Spinal cord (tissue), 10 donors: ENCODE data around the gene SMIM7. TPM values are rescaled to one million over a fixed set of nuclear protein-coding genes. Genes with fewer than 3 reads are reported as not detected.

ENCODE experiments used
- DNase-seq, 6 donors: peaks; one replicate each; pipeline versions ENCODE4 v3.0.0 to v3.0.0-alpha.2; 2013 to 2015; ENCODE audit warnings: low spot score in 6 of 6, low read depth in 4 of 6
- H3K27ac ChIP-seq: one replicate; pipeline ENCODE4 v1.5.1; 2013; ENCODE audit warnings: low read depth, low read length, control low read depth
- H3K27me3 ChIP-seq: one replicate; pipeline ENCODE4 v1.6.1; 2013; ENCODE audit warnings: low read length; ENCODE audit not compliant: control insufficient read depth, insufficient read depth
- H3K36me3 ChIP-seq: one replicate; pipeline ENCODE4 v1.6.1; 2013; ENCODE audit warnings: low read length; ENCODE audit not compliant: control insufficient read depth, insufficient read depth
- H3K4me1 ChIP-seq: one replicate; pipeline ENCODE4 v1.6.1; 2013; ENCODE audit warnings: low read length; ENCODE audit not compliant: control insufficient read depth, insufficient read depth
- H3K4me3 ChIP-seq: one replicate; pipeline ENCODE4 v1.5.1; 2013; ENCODE audit warnings: low read depth, low read length, control low read depth
- H3K9me3 ChIP-seq: one replicate; pipeline ENCODE4 v1.6.1; 2013; ENCODE audit warnings: low read length; ENCODE audit not compliant: control insufficient read depth, insufficient read depth
- WGBS: methylation state at CpG from one replicate; pipeline ENCODE4 v1.1.5; 2013; ENCODE audit warnings: missing lambda C conversion rate; ENCODE audit not compliant: insufficient coverage; 5-methylcytosine and 5-hydroxymethylcytosine counted together
- polyA plus RNA-seq, 2 donors: library from polyadenylated mRNA; unstranded; fragments of 120-200 nt; gene quantifications; one replicate each; pipeline ENCODE4 v1.2.1, GENCODE V29; 2013; ENCODE audit not compliant: insufficient read length in 2 of 2
- total RNA-seq, 2 donors: library from RNA; depleted of rRNA in 1 of 2; stranded (reverse); fragments of 120-200 nt in 1 of 2; fragments of >200 nt in 1 of 2; gene quantifications; one replicate each; pipeline versions ENCODE4 v1.2.3 to v1.2.4, GENCODE V29; 2013 to 2014
- donor health status: healthy.

Gene SMIM7
- total and polyA plus RNA-seq, 4 donors = 70.9 to 127 (median 104) TPM

GRCh38 chr19:16619457-16619856 lies 40.5 kb downstream of the SMIM7 start:
- H3K27me3 ChIP-seq = no peaks in the 10 kb centered on the region
- 58% methylated on average over 5 of the region's 7 CpGs for WGBS
- no peak for DNase-seq
- no peaks in the 10 kb centered on the region for H3K9me3 ChIP-seq
- H3K4me3 ChIP-seq = no peak overlapping the region
- no peak overlapping the region for H3K27ac ChIP-seq
- peaks cover 17% of the 10 kb centered on the region for H3K4me1 ChIP-seq
- peaks cover 7% of the 10 kb centered on the region for H3K36me3 ChIP-seq

- H3K4me1 ChIP-seq = peaks cover 17% of the 10 kb centered on the region
- H3K27ac ChIP-seq = no peak overlapping the region
- 87% methylated on average over 7 of the region's 7 CpGs for WGBS
- no peak for DNase-seq
- peaks cover 3% of the 10 kb centered on the region for H3K36me3 ChIP-seq
- no peaks in the 10 kb centered on the region for H3K9me3 ChIP-seq
- no peak overlapping the region for H3K4me3 ChIP-seq
- H3K27me3 ChIP-seq = no peaks in the 10 kb centered on the region
Observed at GRCh38 chr19:16618248-16618647, 41.7 kb downstream of the SMIM7 start.

- H3K27ac ChIP-seq = no peak overlapping the region
- no peaks in the 10 kb centered on the region for H3K27me3 ChIP-seq
- no peak overlapping the region for H3K4me3 ChIP-seq
- H3K36me3 ChIP-seq = peaks cover 3% of the 10 kb centered on the region
- no CpG with 5 or more reads among the region's 1 CpG for WGBS
- H3K9me3 ChIP-seq = no peaks in the 10 kb centered on the region
- peaks cover 17% of the 10 kb centered on the region for H3K4me1 ChIP-seq
- no peak for DNase-seq
Observed at GRCh38 chr19:16615808-16616207, 44.1 kb downstream of the SMIM7 start.

GRCh38 chr19:16614941-16615340 lies 45.0 kb downstream of the SMIM7 start:
- Histone ChIP-seq H3K36me3 (peaks cover 3% of the 10 kb centered on the region), H3K4me3 (no peak overlapping the region), H3K9me3 (no peaks in the 10 kb centered on the region), H3K27ac (no peak overlapping the region), H3K27me3 (no peaks in the 10 kb centered on the region), H3K4me1 (peaks cover 12% of the 10 kb centered on the region)
- DNase-seq = no peak
- 43% methylated on average over 2 of the region's 2 CpGs for WGBS

GRCh38 chr19:16613841-16614240 lies 46.1 kb downstream of the SMIM7 start:
- no peaks in the 10 kb centered on the region for H3K9me3 ChIP-seq
- no peak overlapping the region for H3K4me3 ChIP-seq
- peaks cover 4% of the 10 kb centered on the region for H3K4me1 ChIP-seq
- 90% methylated on average over 2 of the region's 2 CpGs for WGBS
- DNase-seq = no peak
- H3K36me3 ChIP-seq = peaks cover 3% of the 10 kb centered on the region
- no peak overlapping the region for H3K27ac ChIP-seq
- H3K27me3 ChIP-seq = no peaks in the 10 kb centered on the region

GRCh38 chr19:16612636-16613035 lies 47.3 kb downstream of the SMIM7 start:
- no peak for DNase-seq
- Histone ChIP-seq H3K9me3 (no peaks in the 10 kb centered on the region), H3K27ac (no peak overlapping the region), H3K27me3 (no peaks in the 10 kb centered on the region), H3K4me3 (no peak overlapping the region), H3K36me3 (peaks cover 3% of the 10 kb centered on the region), H3K4me1 (peaks cover 8% of the 10 kb centered on the region)
- no CpG with 5 or more reads among the region's 3 CpGs for WGBS

GRCh38 chr19:16611121-16611520 lies 48.8 kb downstream of the SMIM7 start:
- H3K4me1 ChIP-seq = peaks cover 9% of the 10 kb centered on the region
- 97% methylated on average over 2 of the region's 6 CpGs for WGBS
- H3K36me3 ChIP-seq = peaks cover 4% of the 10 kb centered on the region
- no peak overlapping the region for H3K27ac ChIP-seq
- no peaks in the 10 kb centered on the region for H3K27me3 ChIP-seq
- no peaks in the 10 kb centered on the region for H3K9me3 ChIP-seq
- H3K4me3 ChIP-seq = no peak overlapping the region
- no peak for DNase-seq

- WGBS = 100% methylated on average over 3 of the region's 5 CpGs
- Histone ChIP-seq H3K4me1 (peaks cover 17% of the 10 kb centered on the region), H3K9me3 (no peaks in the 10 kb centered on the region), H3K4me3 (no peak overlapping the region), H3K27me3 (no peaks in the 10 kb centered on the region), H3K36me3 (peaks cover 4% of the 10 kb centered on the region), H3K27ac (no peak overlapping the region)
- DNase-seq = no peak
Observed at GRCh38 chr19:16609511-16610200, 50.3 kb downstream of the SMIM7 start.

- Histone ChIP-seq H3K4me1 (peaks cover 22% of the 10 kb centered on the region), H3K36me3 (peaks cover 4% of the 10 kb centered on the region), H3K27ac (no peak overlapping the region), H3K27me3 (no peaks in the 10 kb centered on the region), H3K4me3 (no peak overlapping the region), H3K9me3 (no peaks in the 10 kb centered on the region)
- no CpG with 5 or more reads among the region's 1 CpG for WGBS
- no peak for DNase-seq
Observed at GRCh38 chr19:16608290-16608739, 51.6 kb downstream of the SMIM7 start.

GRCh38 chr19:16607819-16608218 lies 52.1 kb downstream of the SMIM7 start:
- H3K27ac ChIP-seq = no peak overlapping the region

More at GRCh38 chr19:16607819-16608218, 52.1 kb downstream of the SMIM7 start:
- DNase-seq = no peak
- peaks cover 6% of the 10 kb centered on the region for H3K36me3 ChIP-seq
- 65% methylated on average over 8 of the region's 12 CpGs for WGBS
- H3K4me3 ChIP-seq = no peak overlapping the region
- H3K27me3 ChIP-seq = no peaks in the 10 kb centered on the region
- H3K4me1 ChIP-seq = peaks cover 27% of the 10 kb centered on the region
- no peaks in the 10 kb centered on the region for H3K9me3 ChIP-seq
